Epithelial cell of proximal tubule (primary cell): ENCODE measurements around the gene AP3B1. TPM values are rescaled to one million over a fixed set of nuclear protein-coding genes. Genes with fewer than 3 reads are reported as not detected.

Experiments used
- DNase-seq: peaks from one replicate; pipeline ENCODE4 v3.0.0-alpha.2; 2011; ENCODE audit warnings: low read depth
- H3K4me3 ChIP-seq: 2 replicates; pipeline ENCODE4 v1.5.1; 2011; ENCODE audit warnings: low read depth, mild to moderate bottlenecking, low read length
- CTCF ChIP-seq: conservative IDR thresholded peaks from 2 replicates; pipeline ENCODE4 v1.5.1; 2012; ENCODE audit warnings: low read depth, mild to moderate bottlenecking, low read length
- total RNA-seq: library from RNA; depleted of rRNA; stranded (reverse); fragments of >200 nt; gene quantifications from 2 replicates; pipeline ENCODE4 v1.2.3, GENCODE V29; 2015

The AP3B1 gene
- total RNA-seq, 1 donor from 2014 or later: 47.1 TPM

DNA sequence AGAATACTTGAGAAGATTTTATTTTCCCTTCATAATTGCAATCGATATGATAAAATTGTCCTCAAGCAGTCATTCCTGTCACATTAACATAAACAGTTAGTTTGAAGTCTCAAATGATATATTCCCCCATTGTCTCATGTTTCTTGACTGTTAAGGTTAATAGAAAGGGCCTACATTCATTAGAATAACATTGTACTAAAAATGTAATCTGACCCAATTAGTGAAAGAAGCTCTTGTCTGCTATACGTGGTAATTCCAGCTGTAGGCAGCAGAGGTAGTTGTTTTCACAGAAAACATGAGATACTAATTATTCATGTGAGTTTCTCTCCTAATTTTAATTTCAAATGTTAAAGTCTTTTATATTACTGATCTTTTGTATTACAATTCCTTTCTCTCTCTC, 25.9 kb upstream of the AP3B1 start:
- TF ChIP-seq CTCF: peak; percentile 75
- DNase-seq: no peak
- no peak overlapping the region for H3K4me3 ChIP-seq

DNA sequence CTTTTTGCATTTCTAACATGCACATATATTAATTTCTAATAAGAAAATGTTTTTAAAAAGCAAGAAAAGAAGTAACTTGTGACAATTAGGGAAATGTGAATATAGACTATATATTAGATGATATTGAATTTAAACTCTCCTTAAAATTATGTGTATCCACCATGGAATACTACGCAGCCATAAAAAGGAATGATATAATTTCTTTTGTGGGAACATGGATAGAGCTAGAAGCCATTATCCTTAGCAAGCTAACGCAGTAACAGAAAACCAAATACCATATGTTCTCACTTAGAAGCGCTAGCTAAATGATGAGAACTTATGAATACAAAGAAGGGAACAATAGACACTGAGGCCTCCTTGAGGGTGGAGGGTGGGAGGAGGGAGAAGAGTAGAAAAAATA, 23.8 kb upstream of the AP3B1 start:
- TF ChIP-seq CTCF: no peak
- no peak overlapping the region for H3K4me3 ChIP-seq
- DNase-seq: no peak

- H3K4me3 ChIP-seq: no peak overlapping the region
- TF ChIP-seq CTCF: no peak
- no peak for DNase-seq
Measured at GRCh38 chr5:78317515-78317914, 23.0 kb upstream of the AP3B1 start.

- no peak overlapping the region for H3K4me3 ChIP-seq
- no peak for TF ChIP-seq CTCF
- no peak for DNase-seq
Measured at GRCh38 chr5:78308703-78309102, 14.2 kb upstream of the AP3B1 start.

DNA sequence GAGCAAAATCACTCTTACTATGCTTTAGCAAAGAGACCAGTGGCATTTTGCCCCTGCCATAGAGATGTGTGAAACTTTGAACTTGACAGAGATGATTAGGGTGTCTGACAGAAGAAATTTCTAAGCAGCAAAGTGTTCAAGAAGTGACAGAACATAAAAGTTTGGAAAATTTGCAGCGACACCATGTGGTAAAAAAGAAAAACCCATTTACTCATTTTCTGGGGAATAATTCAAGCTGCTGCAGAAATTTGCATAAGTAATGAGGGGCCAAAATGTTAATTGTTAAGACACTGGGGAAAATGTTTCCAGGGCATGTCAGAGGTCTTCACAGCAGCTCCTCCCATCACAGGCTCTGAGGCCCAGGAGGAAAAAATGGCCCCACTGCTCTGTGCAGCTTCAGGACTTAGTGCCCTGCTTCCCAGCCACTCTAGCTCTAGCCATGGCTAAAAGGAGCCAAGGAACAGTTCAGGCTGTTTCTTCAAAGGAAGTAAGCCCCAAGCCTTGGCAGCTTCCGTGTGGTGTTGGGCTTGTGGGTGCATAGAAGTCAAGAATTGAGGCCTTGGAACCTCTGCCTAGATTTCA, 6.1 kb upstream of the AP3B1 start:
- no peak for DNase-seq
- TF ChIP-seq CTCF: peak; percentile 48

DNA sequence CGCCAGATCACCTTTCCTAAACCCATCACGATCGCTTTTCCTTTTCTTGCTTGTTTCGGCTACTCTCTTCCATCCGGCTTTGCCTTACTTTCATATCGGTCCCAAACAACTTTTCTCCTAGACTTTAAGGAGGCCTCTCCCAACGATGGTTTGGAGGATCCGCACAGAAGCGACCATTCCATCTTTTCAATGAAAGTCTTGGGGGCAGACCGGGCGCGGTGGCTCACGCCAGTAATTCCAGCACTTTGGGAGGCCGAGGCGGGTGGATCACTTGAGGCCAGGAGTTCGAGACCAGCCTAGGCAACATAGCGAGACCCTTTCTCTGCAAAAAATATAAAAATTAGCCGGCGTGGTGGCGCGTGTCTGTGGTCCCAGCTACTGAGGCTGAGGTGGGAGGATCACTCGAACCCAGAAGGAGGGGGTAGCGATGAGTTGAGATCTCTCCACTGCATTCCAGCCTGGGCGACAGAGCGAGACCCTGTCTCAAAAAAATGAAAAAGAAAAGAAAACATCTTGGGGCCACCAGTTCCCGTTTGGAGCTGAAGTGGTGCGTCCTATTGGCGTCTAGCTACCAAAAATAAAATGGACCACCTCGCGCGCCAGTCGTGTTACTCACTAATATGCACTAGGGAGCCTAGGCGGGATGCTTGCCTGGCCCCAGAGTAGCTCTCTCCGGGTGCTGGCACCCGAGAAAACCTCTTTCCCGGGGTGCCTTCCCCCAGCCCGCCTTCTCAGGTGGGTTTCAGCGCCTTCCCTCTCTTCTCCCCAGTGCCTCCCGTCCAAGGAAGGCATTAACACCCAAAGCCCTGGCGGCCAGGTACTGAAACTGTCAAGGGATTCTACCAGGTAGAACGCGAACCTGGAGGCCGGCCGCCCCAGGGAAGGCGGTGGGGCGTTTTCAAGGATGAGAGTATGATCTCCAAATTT, 800 bp upstream of the AP3B1 start:
- DNase-seq: no peak
- peak overlapping the region; percentile 95 for H3K4me3 ChIP-seq
- TF ChIP-seq CTCF: peak; percentile 50

More for the DNA sequence above, 6.1 kb upstream of the AP3B1 start:
- H3K4me3 ChIP-seq: no peak overlapping the region
